IMR-90 (cell line): ENCODE results near the gene HADHA. TPM values are rescaled to one million over a fixed set of nuclear protein-coding genes. Genes with fewer than 3 reads are reported as not detected.

ENCODE experiments used
- ATAC-seq: fragments of 200-7000 bp; cut with Tn5 transposase; 2 replicates; pipeline ENCODE4 v1.9.1; 2020; ENCODE audit warnings: low read depth, mild to moderate bottlenecking, moderate library complexity
- BruUV-seq: library from RNA; stranded (reverse); fragments of 400-500 nt; replicated peaks from 2 replicates; lab custom pipeline; 2021; lab: Mats Ljungman, UMichigan
- CTCF ChIA-PET: fragments of 300-600 bp; formaldehyde crosslinking; extraction: SDS; loops from one replicate; lab custom pipeline; 2021; ENCODE audit warnings: antibody characterized with exemption; lab: Yijun Ruan, JAX
- POLR2A ChIA-PET: fragments of 300-600 bp; sonication (Branson Sonifier 250); formaldehyde crosslinking; loops from one replicate; lab custom pipeline; 2022; ENCODE audit warnings: antibody characterized with exemption; ENCODE audit not compliant: unreplicated experiment; lab: Charles Lee
- DNase-seq: peaks from one replicate; pipeline ENCODE4 v3.0.0; 2013
- H2AFZ ChIP-seq: replicated peaks from 2 replicates; pipeline ENCODE3; 2013; ENCODE audit warnings: low read length, mild to moderate bottlenecking; ENCODE audit not compliant: poor library complexity
- H2AK5ac ChIP-seq: 2 replicates; pipeline ENCODE4 v1.6.1; 2013; ENCODE audit warnings: low read depth, low read length, inconsistent platforms
- H2AK9ac ChIP-seq: replicated peaks from 2 replicates; pipeline ENCODE3; 2013; ENCODE audit warnings: mild to moderate bottlenecking, low read depth, low read length, moderate library complexity; ENCODE audit not compliant: poor library complexity
- H2BK120ac ChIP-seq: 2 replicates; pipeline ENCODE4 v1.6.1; 2013; ENCODE audit warnings: low read depth, low read length, inconsistent platforms
- H2BK15ac ChIP-seq: 3 replicates; pipeline ENCODE4 v1.6.1; 2013; ENCODE audit warnings: low read depth, low read length, inconsistent platforms
- H2BK20ac ChIP-seq: 2 replicates; pipeline ENCODE4 v1.6.1; 2013; ENCODE audit warnings: low read depth, mild to moderate bottlenecking, inconsistent platforms, low read length, moderate library complexity
- H2BK5ac ChIP-seq: 2 replicates; pipeline ENCODE4 v1.6.1; 2013; ENCODE audit warnings: mild to moderate bottlenecking, low read depth, low read length, inconsistent platforms; ENCODE audit not compliant: poor library complexity, severe bottlenecking
- H3K14ac ChIP-seq: replicated peaks from 2 replicates; pipeline ENCODE4 v1.6.1; 2013; ENCODE audit warnings: low read depth, low read length, inconsistent platforms
- H3K18ac ChIP-seq: 2 replicates; pipeline ENCODE4 v1.6.1; 2013; ENCODE audit warnings: low read depth, low read length, control low read depth
- H3K23ac ChIP-seq: 2 replicates; pipeline ENCODE4 v1.6.1; 2013; ENCODE audit warnings: low read depth, low read length, inconsistent platforms
- H3K27ac ChIP-seq: 2 replicates; pipeline ENCODE4 v1.5.1; 2013; ENCODE audit warnings: mild to moderate bottlenecking, control low read depth, low read length; ENCODE audit not compliant: insufficient read depth
- H3K27me3 ChIP-seq: 2 replicates; pipeline ENCODE4 v1.6.1; 2013; ENCODE audit warnings: low read length; ENCODE audit not compliant: control insufficient read depth, insufficient read depth
- H3K36me3 ChIP-seq: 2 replicates; pipeline ENCODE4 v1.6.1; 2013; ENCODE audit warnings: low read length, mixed read lengths; ENCODE audit not compliant: control insufficient read depth, insufficient read depth
- H3K4ac ChIP-seq: 2 replicates; pipeline ENCODE4 v1.6.1; 2013; ENCODE audit warnings: low read depth, low read length, inconsistent platforms
- H3K4me1 ChIP-seq: 2 replicates; pipeline ENCODE4 v1.6.1; 2013; ENCODE audit warnings: low read length, mixed read lengths; ENCODE audit not compliant: control insufficient read depth, insufficient read depth
- H3K4me2 ChIP-seq: 2 replicates; pipeline ENCODE4 v1.6.1; 2013; ENCODE audit warnings: low read depth, mild to moderate bottlenecking, control low read depth, low read length, moderate library complexity
- H3K4me3 ChIP-seq: 2 replicates; pipeline ENCODE4 v1.5.1; 2013; ENCODE audit warnings: low read depth, mild to moderate bottlenecking, control low read depth, low read length, moderate library complexity; ENCODE audit not compliant: insufficient read depth
- H3K56ac ChIP-seq: 2 replicates; pipeline ENCODE4 v1.6.1; 2013; ENCODE audit warnings: low read length, inconsistent platforms; ENCODE audit not compliant: insufficient read depth; ENCODE audit errors: extremely low read depth
- H3K79me1 ChIP-seq, 2 experiments: 2 replicates each; pipeline ENCODE4 v1.6.1; 2013; ENCODE audit warnings: low read length in 2 of 2, inconsistent platforms in 1 of 2, low read depth in 1 of 2
- H3K9ac ChIP-seq: 2 replicates; pipeline ENCODE4 v1.6.1; 2013; ENCODE audit warnings: low read depth, low read length, control low read depth
- H3K9me1 ChIP-seq: 2 replicates; pipeline ENCODE4 v1.6.1; 2013; ENCODE audit warnings: low read length, inconsistent platforms; ENCODE audit not compliant: insufficient read depth
- H3K9me3 ChIP-seq: 2 replicates; pipeline ENCODE4 v1.6.1; 2013; ENCODE audit warnings: low read length; ENCODE audit not compliant: control insufficient read depth, insufficient read depth
- H4K20me1 ChIP-seq: 2 replicates; pipeline ENCODE4 v1.6.1; 2013; ENCODE audit warnings: low read length, inconsistent platforms; ENCODE audit not compliant: insufficient read depth
- H4K5ac ChIP-seq: 2 replicates; pipeline ENCODE4 v1.6.1; 2013; ENCODE audit warnings: mild to moderate bottlenecking, low read depth, low read length, control low read depth
- H4K8ac ChIP-seq, 2 experiments: 2 replicates each; pipeline ENCODE4 v1.6.1; 2013; ENCODE audit warnings: low read depth in 2 of 2, low read length in 2 of 2, control low read depth in 1 of 2, inconsistent platforms in 1 of 2
- H4K91ac ChIP-seq: 2 replicates; pipeline ENCODE4 v1.6.1; 2013; ENCODE audit warnings: low read depth, low read length, inconsistent platforms; ENCODE audit not compliant: insufficient read depth
- CHD1 ChIP-seq: IDR thresholded peaks from 2 replicates; pipeline ENCODE4 v1.6.1; 2012; ENCODE audit warnings: low read depth, low read length, improper control_type of control experiment
- NFE2L2 ChIP-seq: fragments of 150-350 bp; IDR thresholded peaks from 2 replicates; pipeline ENCODE4 v1.6.1; 2016; ENCODE audit warnings: low read depth, mild to moderate bottlenecking, low read length
- POLR2A ChIP-seq: IDR thresholded peaks from 2 replicates; pipeline ENCODE4 v1.6.1; 2012; ENCODE audit warnings: mild to moderate bottlenecking, low read depth, low read length
- SMC3 ChIP-seq: fragments of 150-350 bp; IDR thresholded peaks from 2 replicates; pipeline ENCODE4 v1.6.1; 2016; ENCODE audit warnings: low read depth, mild to moderate bottlenecking, antibody characterized with exemption, low read length, moderate library complexity
- WGBS, 2 experiments: methylation state at CpG; one replicate each; pipeline versions ENCODE4 v1.1.5 to v1.1.7; 2013; ENCODE audit warnings: missing lambda C conversion rate in 2 of 2; ENCODE audit not compliant: insufficient read length in 1 of 2; ENCODE audit errors: extremely low coverage in 2 of 2; 5-methylcytosine and 5-hydroxymethylcytosine counted together
- dilution Hi-C: fragments of 300-500 bp; cut with HindIII; formaldehyde crosslinking; loops from one replicate; pipeline ENCODE4 v1.14.3; 2018; ENCODE audit warnings: low sequenced_read_pairs; ENCODE audit not compliant: unreplicated experiment
- in situ Hi-C: fragments of 300-500 bp; cut with MboI; formaldehyde crosslinking; loops from 3 replicates; pipeline ENCODE4 v1.14.3; 2019; ENCODE audit warnings: low sequenced_read_pairs, inconsistent platforms, mixed read lengths
- intact Hi-C: fragments of 100-400 bp; cut with micrococcal nuclease; formaldehyde crosslinking; loops from 2 replicates; pipeline ENCODE4 v1.10.0; 2022
- polyA plus RNA-seq, 3 experiments: library from polyadenylated mRNA; depleted of rRNA; stranded (reverse); fragments of >200 nt; gene quantifications; 2 replicates each; pipeline ENCODE4 v1.2.3, GENCODE V29; 2012; ENCODE audit warnings: low replicate concordance in 1 of 3
- total RNA-seq: library from RNA; depleted of rRNA; stranded (reverse); fragments of >200 nt; gene quantifications from 2 replicates; pipeline ENCODE4 v1.2.3, GENCODE V29; 2012; rRNA removed
- TF ChIP-seq, protein P1 (sequence below): conservative IDR thresholded peaks from 2 replicates; pipeline ENCODE4 v1.5.1; 2012; ENCODE audit warnings: mild to moderate bottlenecking, low read depth, low read length, improper control_type of control experiment

The HADHA gene
- total and polyA plus RNA-seq, 2 of the 4 experiments (the other 2 are of a cell fraction), result 52.7 to 111 TPM

DNA sequence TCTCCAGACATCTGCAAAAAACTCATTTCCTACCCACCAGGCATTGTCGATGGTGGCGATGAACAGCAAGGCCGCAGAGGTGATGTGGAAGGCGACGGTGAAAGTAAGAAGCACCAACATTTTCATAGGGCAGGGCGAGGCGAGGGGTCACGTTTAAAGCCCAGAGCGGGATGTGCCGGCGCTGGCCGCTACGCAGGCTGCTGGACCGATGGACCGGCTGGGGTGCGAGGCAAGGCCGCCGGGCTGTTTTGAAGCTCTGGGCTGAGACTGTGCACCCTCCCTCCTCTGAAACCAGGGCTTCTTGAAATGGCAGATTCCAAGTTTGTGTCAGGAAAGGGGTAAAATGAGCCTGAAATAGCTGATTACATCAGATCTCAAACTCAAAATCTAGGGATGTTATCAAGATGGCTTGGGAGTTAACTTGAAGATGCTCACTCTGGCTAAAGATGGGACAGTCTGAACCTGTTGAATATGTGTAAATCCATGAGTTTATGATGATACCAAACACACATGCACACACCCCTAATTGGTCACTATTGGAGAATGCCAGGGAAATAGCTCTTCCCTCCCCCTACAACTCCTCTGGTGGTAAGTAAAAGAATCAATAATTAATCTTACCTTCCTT lies 103.2 kb downstream of the HADHA start:
- Histone ChIP-seq H2AK9ac (no peak overlapping the region), H3K4me3 (no peak overlapping the region), H2BK5ac (no peak overlapping the region), H4K20me1 (no peaks in the 10 kb centered on the region; the same call in 1 of the 2 replicates), H2AK5ac (no peak overlapping the region), H2BK15ac (no peak overlapping the region), H4K91ac (no peak overlapping the region), H3K36me3 (peaks cover 2% of the 10 kb centered on the region; the same call in 1 of the 2 replicates), H2AFZ (no peak overlapping the region), H3K27ac (no peak overlapping the region), H3K9me3 (no peaks in the 10 kb centered on the region), H3K14ac (no peak overlapping the region), H3K23ac (no peak overlapping the region), H3K9ac (no peak overlapping the region), H3K79me1 (no peaks in the 10 kb centered on the region), H3K4ac (no peak overlapping the region), H3K18ac (no peak overlapping the region), H3K56ac (no peak overlapping the region), H4K8ac (no peak overlapping the region), H3K4me2 (no peak overlapping the region), H3K27me3 (no peaks in the 10 kb centered on the region), H3K4me1 (no peaks in the 10 kb centered on the region), H2BK20ac (no peak overlapping the region), H4K5ac (no peak overlapping the region), H3K9me1 (peaks cover 7% of the 10 kb centered on the region; the same call in 1 of the 2 replicates), H2BK120ac (no peak overlapping the region)
- POLR2A ChIA-PET, result no interaction called here
- intact Hi-C loops (no loop called here), in situ Hi-C loops (loop anchor here (10.0 kb wide), 1 partner anchor 286 kb away; no protein-coding TSS in a partner anchor), dilution Hi-C loops (no loop called here)
- DNase-seq, result no peak
- WGBS, 2 experiments, result 90% methylated on average over 16 of the region's 18 CpGs; no CpG with 5 or more reads in 1 of the 2 experiments
- BruUV-seq, result no TSS peak
- TF ChIP-seq, protein P1, sequence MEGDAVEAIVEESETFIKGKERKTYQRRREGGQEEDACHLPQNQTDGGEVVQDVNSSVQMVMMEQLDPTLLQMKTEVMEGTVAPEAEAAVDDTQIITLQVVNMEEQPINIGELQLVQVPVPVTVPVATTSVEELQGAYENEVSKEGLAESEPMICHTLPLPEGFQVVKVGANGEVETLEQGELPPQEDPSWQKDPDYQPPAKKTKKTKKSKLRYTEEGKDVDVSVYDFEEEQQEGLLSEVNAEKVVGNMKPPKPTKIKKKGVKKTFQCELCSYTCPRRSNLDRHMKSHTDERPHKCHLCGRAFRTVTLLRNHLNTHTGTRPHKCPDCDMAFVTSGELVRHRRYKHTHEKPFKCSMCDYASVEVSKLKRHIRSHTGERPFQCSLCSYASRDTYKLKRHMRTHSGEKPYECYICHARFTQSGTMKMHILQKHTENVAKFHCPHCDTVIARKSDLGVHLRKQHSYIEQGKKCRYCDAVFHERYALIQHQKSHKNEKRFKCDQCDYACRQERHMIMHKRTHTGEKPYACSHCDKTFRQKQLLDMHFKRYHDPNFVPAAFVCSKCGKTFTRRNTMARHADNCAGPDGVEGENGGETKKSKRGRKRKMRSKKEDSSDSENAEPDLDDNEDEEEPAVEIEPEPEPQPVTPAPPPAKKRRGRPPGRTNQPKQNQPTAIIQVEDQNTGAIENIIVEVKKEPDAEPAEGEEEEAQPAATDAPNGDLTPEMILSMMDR, result no peak
- TF ChIP-seq NFE2L2 (no peak), CHD1 (no peak), POLR2A (no peak), SMC3 (no peak)
- CTCF ChIA-PET, result interaction anchor here (0.6 kb wide), 1 partner anchor 152 kb away, joined by 3 read pairs; no protein-coding TSS in a partner anchor
- no peak for ATAC-seq

Other genes with a start within 250 kb of the HADHA start
- gene RAB10, start 210.5 kb downstream of the HADHA start, total RNA-seq, result 30.1 and 79.7 TPM in 2 replicates
- gene RAB10, start 210.5 kb downstream of the HADHA start, polyA plus RNA-seq (2012; rRNA removed), result 66.5 and 77.1 TPM in 2 replicates
- 0.28 and 0.36 TPM in 2 replicates for gene GAREM2, start 71.5 kb downstream of the HADHA start, total RNA-seq
- gene GAREM2, start 71.5 kb downstream of the HADHA start, polyA plus RNA-seq (2012; rRNA removed), result 1.7 and 1.8 TPM in 2 replicates
- 79.8 and 80.5 TPM in 2 replicates for gene HADHB, start 307 bp upstream of the HADHA start, total RNA-seq
- gene HADHB, start 307 bp upstream of the HADHA start, polyA plus RNA-seq (2012; rRNA removed), result 62.0 and 67.9 TPM in 2 replicates
- 25.0 and 25.1 TPM in 2 replicates for gene SELENOI, start 101.5 kb upstream of the HADHA start, total RNA-seq
- gene SELENOI, start 101.5 kb upstream of the HADHA start, polyA plus RNA-seq (2012; rRNA removed), result 3.6 and 5.1 TPM in 2 replicates
- gene ADGRF3, start 102.2 kb upstream of the HADHA start, total RNA-seq, result not detected in 2 replicates
- gene ADGRF3, start 102.2 kb upstream of the HADHA start, polyA plus RNA-seq (2012; rRNA removed), result 0.07 and 0.15 TPM in 2 replicates
- under 0.01 and 0.18 TPM in 2 replicates for gene DRC1, start 157.3 kb upstream of the HADHA start, total RNA-seq
- gene DRC1, start 157.3 kb upstream of the HADHA start, polyA plus RNA-seq (2012; rRNA removed), result not detected in 2 replicates
- gene OTOF, start 233.5 kb upstream of the HADHA start, total RNA-seq, result not detected in 2 replicates
- 0.03 TPM in 1 of 2 replicates, not detected in the other for gene OTOF, start 233.5 kb upstream of the HADHA start, polyA plus RNA-seq (2012; rRNA removed)